WERI-Rb-1 (cell line): ENCODE measurements around the gene HMGN1.
A peak's percentile ranks its signal among the peaks of the same experiment; 100 is the strongest.

ENCODE experiments used
- DNase-seq: peaks from one replicate; pipeline ENCODE4 v3.0.0-alpha.2; 2020
- H3K27ac ChIP-seq: fragments of 250-450 bp; sonication (Bioruptor Pico); 2 replicates; pipeline ENCODE4 v1.5.1; 2020; ENCODE audit warnings: mild to moderate bottlenecking, moderate library complexity
- H3K27me3 ChIP-seq: fragments of 250-450 bp; sonication (Bioruptor Pico); 2 replicates; pipeline ENCODE4 v1.5.1; 2021; ENCODE audit warnings: mild to moderate bottlenecking, low read depth, moderate library complexity; ENCODE audit not compliant: insufficient read depth, severe bottlenecking
- H3K36me3 ChIP-seq: fragments of 250-450 bp; sonication (Bioruptor Pico); 2 replicates; pipeline ENCODE4 v1.5.1; 2020; ENCODE audit warnings: mild to moderate bottlenecking, moderate library complexity
- H3K4me3 ChIP-seq: 2 replicates; pipeline ENCODE4 v1.5.1; 2011; ENCODE audit warnings: low read depth, mild to moderate bottlenecking, control low read depth, low read length
- H3K9me3 ChIP-seq: fragments of 250-450 bp; sonication (Bioruptor Pico); 2 replicates; pipeline ENCODE4 v1.5.1; 2021; ENCODE audit warnings: mild to moderate bottlenecking, moderate library complexity; ENCODE audit not compliant: severe bottlenecking
- CTCF ChIP-seq: IDR thresholded peaks from 2 replicates; pipeline ENCODE4 v1.5.1; 2011; ENCODE audit warnings: low read depth, mild to moderate bottlenecking, control low read depth, inconsistent platforms, low read length

Gene HMGN1

GRCh38 chr21:39349211-39350093 lies 564 bp upstream of the HMGN1 start:
- Histone ChIP-seq H3K36me3 (peaks cover 40% of the 10 kb centered on the region), H3K27ac (peak overlapping the region; percentile 91), H3K27me3 (no peaks in the 10 kb centered on the region), H3K9me3 (no peaks in the 10 kb centered on the region), H3K4me3 (peak overlapping the region; percentile 58)
- DNase-seq, result peak; percentile 100
- no peak for TF ChIP-seq CTCF

GRCh38 chr21:39348040-39348354 lies 891 bp downstream of the HMGN1 start:
- H3K4me3 ChIP-seq, result peak overlapping the region; percentile 100
- TF ChIP-seq CTCF, result no peak
- no peaks in the 10 kb centered on the region for H3K27me3 ChIP-seq
- no peaks in the 10 kb centered on the region for H3K9me3 ChIP-seq
- peaks cover 55% of the 10 kb centered on the region for H3K36me3 ChIP-seq
- peak overlapping the region; percentile 94 for H3K27ac ChIP-seq
- DNase-seq, result no peak

GRCh38 chr21:39347537-39347936 lies 1.4 kb downstream of the HMGN1 start:
- no peak for DNase-seq
- peaks cover 57% of the 10 kb centered on the region for H3K36me3 ChIP-seq
- no peaks in the 10 kb centered on the region for H3K9me3 ChIP-seq
- TF ChIP-seq CTCF, result no peak
- H3K27me3 ChIP-seq, result no peaks in the 10 kb centered on the region
- peak overlapping the region; percentile 100 for H3K4me3 ChIP-seq
- peak overlapping the region; percentile 94 for H3K27ac ChIP-seq

- H3K36me3 ChIP-seq, result peaks cover 63% of the 10 kb centered on the region
- H3K27ac ChIP-seq, result no peak overlapping the region
- H3K9me3 ChIP-seq, result no peaks in the 10 kb centered on the region
- no peak for DNase-seq
- H3K27me3 ChIP-seq, result no peaks in the 10 kb centered on the region
- peak overlapping the region; percentile 100 for H3K4me3 ChIP-seq
- TF ChIP-seq CTCF, result no peak
Observed at GRCh38 chr21:39346671-39347331, 2.1 kb downstream of the HMGN1 start.

GRCh38 chr21:39346206-39346605 lies 2.7 kb downstream of the HMGN1 start:
- TF ChIP-seq CTCF, result no peak
- peaks cover 69% of the 10 kb centered on the region for H3K36me3 ChIP-seq
- no peaks in the 10 kb centered on the region for H3K27me3 ChIP-seq
- H3K27ac ChIP-seq, result no peak overlapping the region
- peak overlapping the region; percentile 100 for H3K4me3 ChIP-seq
- H3K9me3 ChIP-seq, result no peaks in the 10 kb centered on the region
- no peak for DNase-seq
